ENCODE data around the gene TBC1D2B. TPM values are rescaled to one million over a fixed set of nuclear protein-coding genes. Genes with fewer than 3 reads are reported as not detected.
"Not testable (repeated sequence)": the region's sequence is repeated elsewhere in the genome, so short reads cannot be mapped to it uniquely, and the experiment has no call there.

TBC1D2B gene
- total and polyA plus RNA-seq, 2 experiments from 2014 or later: 24.8 to 38.4 TPM

DNA sequence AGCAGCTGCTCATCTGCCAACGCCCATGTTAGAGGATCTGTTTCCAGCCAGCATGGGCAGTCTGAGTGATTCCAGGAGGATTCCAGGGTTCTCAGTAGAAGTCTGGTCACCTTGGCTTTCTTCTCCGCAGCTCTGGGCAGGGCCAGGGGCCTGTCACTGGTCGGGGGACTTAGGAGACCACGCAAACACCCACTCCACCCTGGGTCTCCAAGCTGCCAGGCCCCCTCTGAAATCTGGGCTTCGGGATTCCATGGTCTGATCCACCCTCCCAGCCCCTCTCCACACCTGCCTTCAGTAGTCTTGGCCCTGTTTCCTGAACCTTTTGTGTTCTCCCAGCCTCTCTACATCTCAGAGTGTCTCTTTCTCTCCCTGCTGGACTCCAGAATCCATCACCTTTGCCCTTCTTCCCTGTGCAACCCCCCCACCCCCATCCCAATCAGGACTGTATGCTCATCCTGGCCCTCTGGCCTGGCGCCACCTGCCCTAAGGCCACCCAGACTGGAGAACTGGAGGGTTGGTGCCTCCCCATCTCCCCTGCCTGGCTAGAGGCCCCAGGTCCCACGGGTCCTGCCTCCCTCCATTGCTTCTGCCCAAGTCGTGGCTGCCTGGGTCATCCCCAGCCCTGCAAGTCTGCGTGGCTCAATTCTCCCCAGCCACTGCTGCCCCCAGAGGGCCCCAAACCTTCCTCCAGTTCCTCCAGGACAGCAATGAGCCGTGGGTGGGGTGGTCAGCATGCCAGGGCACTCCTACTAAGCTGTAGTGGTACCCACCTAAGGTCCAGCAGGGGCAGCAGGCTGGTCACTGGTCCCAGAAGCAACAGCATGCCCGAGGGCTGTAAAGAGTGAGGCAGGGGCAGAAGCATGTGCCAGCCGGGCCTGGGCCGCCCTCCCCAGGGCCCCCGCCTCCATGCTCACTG lies 102.8 kb downstream of the TBC1D2B start:
- WGBS (ENCODE audit: low lambda C conversion rate, missing lambda C conversion rate): 75% methylated on average over 11 of the region's 14 CpGs
- Histone ChIP-seq H3K27me3 (no peaks in the 10 kb centered on the region), H3K4me3 (no peak overlapping the region), H3K9me3 (ENCODE audit: low read depth) (no peaks in the 10 kb centered on the region), H3K36me3 (replicated peaks; ENCODE audit: insufficient read depth, low read depth) (no peaks in the 10 kb centered on the region), H3K4me2 (no peak overlapping the region), H3K4me1 (ENCODE audit: insufficient read depth) (no peaks in the 10 kb centered on the region), H2AFZ (no peak overlapping the region), H4K20me1 (ENCODE audit: insufficient read depth, poor library complexity, severe bottlenecking) (no peaks in the 10 kb centered on the region), H3K27ac (no peak overlapping the region), H3K79me2 (no peaks in the 10 kb centered on the region), H3K9me2 (replicated peaks; ENCODE audit: insufficient read depth) (no peaks in the 10 kb centered on the region)
- no peak for DNase-seq (ENCODE audit: low spot score)
- TF ChIP-seq, protein P1, sequence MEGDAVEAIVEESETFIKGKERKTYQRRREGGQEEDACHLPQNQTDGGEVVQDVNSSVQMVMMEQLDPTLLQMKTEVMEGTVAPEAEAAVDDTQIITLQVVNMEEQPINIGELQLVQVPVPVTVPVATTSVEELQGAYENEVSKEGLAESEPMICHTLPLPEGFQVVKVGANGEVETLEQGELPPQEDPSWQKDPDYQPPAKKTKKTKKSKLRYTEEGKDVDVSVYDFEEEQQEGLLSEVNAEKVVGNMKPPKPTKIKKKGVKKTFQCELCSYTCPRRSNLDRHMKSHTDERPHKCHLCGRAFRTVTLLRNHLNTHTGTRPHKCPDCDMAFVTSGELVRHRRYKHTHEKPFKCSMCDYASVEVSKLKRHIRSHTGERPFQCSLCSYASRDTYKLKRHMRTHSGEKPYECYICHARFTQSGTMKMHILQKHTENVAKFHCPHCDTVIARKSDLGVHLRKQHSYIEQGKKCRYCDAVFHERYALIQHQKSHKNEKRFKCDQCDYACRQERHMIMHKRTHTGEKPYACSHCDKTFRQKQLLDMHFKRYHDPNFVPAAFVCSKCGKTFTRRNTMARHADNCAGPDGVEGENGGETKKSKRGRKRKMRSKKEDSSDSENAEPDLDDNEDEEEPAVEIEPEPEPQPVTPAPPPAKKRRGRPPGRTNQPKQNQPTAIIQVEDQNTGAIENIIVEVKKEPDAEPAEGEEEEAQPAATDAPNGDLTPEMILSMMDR (IDR thresholded peaks at IDR 0.05; ENCODE audit: poor library complexity): no peak
- TF ChIP-seq EZH2phosphoT487 (IDR thresholded peaks at IDR 0.05; ENCODE audit: low read depth, severe bottlenecking, unreplicated experiment) (no peak), EZH2 (IDR thresholded peaks at IDR 0.05; ENCODE audit: borderline replicate concordance) (no peak)

DNA sequence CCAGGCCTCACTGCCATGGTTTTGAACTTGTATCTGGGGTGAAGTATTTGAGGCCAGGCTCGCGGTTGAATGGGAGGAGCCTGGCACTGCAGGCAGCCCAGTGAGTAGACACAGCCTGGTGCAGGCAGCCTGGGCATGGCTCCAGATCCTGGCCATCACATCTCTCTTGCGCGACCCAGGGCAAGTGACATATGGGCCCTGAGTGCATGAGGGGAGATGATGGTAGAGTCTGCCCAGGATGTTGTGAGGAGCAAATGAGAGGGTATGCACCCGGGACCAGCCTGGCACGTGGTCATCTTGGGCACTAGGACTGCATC lies 103.5 kb downstream of the TBC1D2B start:
- no peak overlapping the region for H3K4me2 ChIP-seq
- no peaks in the 10 kb centered on the region for H3K9me2 ChIP-seq (replicated peaks; ENCODE audit: insufficient read depth)
- H3K27ac ChIP-seq: no peak overlapping the region
- no peaks in the 10 kb centered on the region for H3K9me3 ChIP-seq (ENCODE audit: low read depth)
- no peak overlapping the region for H2AFZ ChIP-seq
- no peak overlapping the region for H3K4me3 ChIP-seq
- H4K20me1 ChIP-seq (ENCODE audit: insufficient read depth, poor library complexity, severe bottlenecking): no peaks in the 10 kb centered on the region
- no peaks in the 10 kb centered on the region for H3K4me1 ChIP-seq (ENCODE audit: insufficient read depth)
- no peaks in the 10 kb centered on the region for H3K79me2 ChIP-seq
- WGBS (ENCODE audit: low lambda C conversion rate, missing lambda C conversion rate): 85% methylated on average over 6 of the region's 6 CpGs
- H3K36me3 ChIP-seq (replicated peaks; ENCODE audit: insufficient read depth, low read depth): no peaks in the 10 kb centered on the region
- no peaks in the 10 kb centered on the region for H3K27me3 ChIP-seq
- TF ChIP-seq EZH2 (IDR thresholded peaks at IDR 0.05; ENCODE audit: borderline replicate concordance) (no peak), EZH2phosphoT487 (IDR thresholded peaks at IDR 0.05; ENCODE audit: low read depth, severe bottlenecking, unreplicated experiment) (no peak)
- TF ChIP-seq, protein P1 (IDR thresholded peaks at IDR 0.05; ENCODE audit: poor library complexity): no peak
- DNase-seq (ENCODE audit: low spot score): no peak

DNA sequence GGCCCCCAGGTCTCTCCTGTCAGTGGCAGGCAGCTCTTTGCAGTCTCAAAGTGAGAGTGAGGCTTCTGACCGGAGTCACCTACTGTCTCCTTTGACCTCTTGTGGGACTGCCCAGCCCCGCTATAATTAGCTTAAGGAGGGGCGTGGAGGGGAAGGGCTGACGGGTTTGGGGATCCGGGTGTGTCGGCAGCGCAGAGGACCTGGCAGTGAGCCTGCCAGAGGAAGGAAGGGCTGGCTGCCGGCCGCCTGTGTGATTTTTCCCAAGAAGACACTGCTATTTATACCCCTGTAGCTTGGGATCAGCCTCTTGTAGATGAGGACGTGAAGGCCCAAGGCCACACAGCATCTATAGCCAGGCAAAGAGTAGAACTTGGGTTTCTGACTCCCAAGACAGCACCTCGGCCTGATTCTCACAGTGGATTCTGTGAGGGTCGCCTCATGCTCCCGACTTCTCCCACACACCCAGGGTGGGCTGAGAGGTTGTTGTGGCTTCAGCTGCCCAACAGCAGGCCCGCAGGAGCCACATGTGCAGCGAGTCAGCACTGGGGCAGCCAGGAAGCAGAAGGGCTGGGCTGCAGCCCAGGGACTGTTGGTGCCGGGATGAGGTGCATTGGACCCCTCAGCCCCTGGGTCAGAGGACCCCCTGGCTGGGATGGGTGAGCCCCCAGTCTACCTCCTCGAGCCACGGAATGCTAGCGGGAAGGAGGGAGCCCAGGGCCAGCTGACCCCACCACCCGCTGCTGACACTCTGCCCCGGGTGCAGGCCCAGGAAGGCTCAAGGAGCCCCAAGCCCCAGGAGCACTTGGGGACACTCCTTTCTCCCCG lies 104.0 kb downstream of the TBC1D2B start:
- H3K4me1 ChIP-seq (ENCODE audit: insufficient read depth); H3K36me3 ChIP-seq (replicated peaks; ENCODE audit: insufficient read depth, low read depth); H3K79me2 ChIP-seq; H3K4me2 ChIP-seq; H3K9me3 ChIP-seq (ENCODE audit: low read depth); H3K9me2 ChIP-seq (replicated peaks; ENCODE audit: insufficient read depth); DNase-seq (ENCODE audit: low spot score); H3K27me3 ChIP-seq; H2AFZ ChIP-seq; H4K20me1 ChIP-seq (ENCODE audit: insufficient read depth, poor library complexity, severe bottlenecking); H3K4me3 ChIP-seq; H3K27ac ChIP-seq: not testable (repeated sequence)
- 90% methylated on average over 7 of the region's 22 CpGs for WGBS (ENCODE audit: low lambda C conversion rate, missing lambda C conversion rate)

DNA sequence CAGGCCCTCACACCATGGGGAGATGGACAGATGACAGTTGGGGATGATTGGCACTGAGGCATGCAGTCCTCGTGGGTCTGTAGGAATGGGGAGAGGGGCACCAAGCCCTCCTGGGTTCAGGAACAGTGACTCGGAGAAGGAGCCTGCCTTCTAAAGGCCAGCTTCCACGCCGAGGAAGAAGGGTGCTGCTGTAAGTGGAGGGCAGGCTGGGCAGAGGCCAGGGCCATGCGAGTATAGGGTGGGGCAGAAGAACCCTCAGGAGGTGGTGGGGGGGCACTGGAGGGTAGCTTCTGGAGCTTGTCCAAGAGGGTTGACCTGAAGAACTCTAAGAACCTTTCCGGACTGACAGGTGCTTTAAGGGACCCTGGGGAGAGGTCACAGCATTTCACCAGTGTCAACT lies 104.8 kb downstream of the TBC1D2B start:
- not testable (repeated sequence) for H2AFZ ChIP-seq; H3K36me3 ChIP-seq (replicated peaks; ENCODE audit: insufficient read depth, low read depth); DNase-seq (ENCODE audit: low spot score); H3K9me2 ChIP-seq (replicated peaks; ENCODE audit: insufficient read depth); H3K4me1 ChIP-seq (ENCODE audit: insufficient read depth); H3K9me3 ChIP-seq (ENCODE audit: low read depth); H3K4me2 ChIP-seq; H3K79me2 ChIP-seq; H3K4me3 ChIP-seq; H4K20me1 ChIP-seq (ENCODE audit: insufficient read depth, poor library complexity, severe bottlenecking); H3K27ac ChIP-seq; H3K27me3 ChIP-seq
- 86% methylated on average over 4 of the region's 6 CpGs for WGBS (ENCODE audit: low lambda C conversion rate, missing lambda C conversion rate)

DNA sequence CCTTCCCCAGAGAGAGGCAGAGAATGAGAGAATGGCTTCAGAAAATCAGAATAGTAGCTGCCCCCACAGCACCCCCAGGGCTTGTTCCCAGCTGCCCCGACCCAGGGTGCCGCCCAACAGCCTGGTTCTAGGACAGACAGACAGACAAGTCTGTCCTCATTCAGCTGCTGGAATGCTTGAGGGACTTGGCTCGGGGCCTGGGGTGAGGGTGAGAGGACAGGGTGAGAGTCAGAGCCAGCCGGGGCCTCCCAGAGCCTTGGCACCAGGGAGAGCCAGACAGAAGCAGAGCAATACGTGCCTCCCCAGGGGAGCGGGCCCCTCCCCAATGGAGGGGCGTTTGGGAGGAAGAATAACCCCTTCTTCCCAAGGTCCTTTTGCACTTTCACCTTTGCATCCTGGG lies 105.6 kb downstream of the TBC1D2B start:
- H3K4me1 ChIP-seq (ENCODE audit: insufficient read depth); H2AFZ ChIP-seq; DNase-seq (ENCODE audit: low spot score); H3K79me2 ChIP-seq; H3K4me2 ChIP-seq; H3K9me3 ChIP-seq (ENCODE audit: low read depth); H3K27ac ChIP-seq; H3K36me3 ChIP-seq (replicated peaks; ENCODE audit: insufficient read depth, low read depth); H3K4me3 ChIP-seq; H3K9me2 ChIP-seq (replicated peaks; ENCODE audit: insufficient read depth); H4K20me1 ChIP-seq (ENCODE audit: insufficient read depth, poor library complexity, severe bottlenecking); H3K27me3 ChIP-seq: not testable (repeated sequence)
- 85% methylated on average over 7 of the region's 7 CpGs for WGBS (ENCODE audit: low lambda C conversion rate, missing lambda C conversion rate)

DNA sequence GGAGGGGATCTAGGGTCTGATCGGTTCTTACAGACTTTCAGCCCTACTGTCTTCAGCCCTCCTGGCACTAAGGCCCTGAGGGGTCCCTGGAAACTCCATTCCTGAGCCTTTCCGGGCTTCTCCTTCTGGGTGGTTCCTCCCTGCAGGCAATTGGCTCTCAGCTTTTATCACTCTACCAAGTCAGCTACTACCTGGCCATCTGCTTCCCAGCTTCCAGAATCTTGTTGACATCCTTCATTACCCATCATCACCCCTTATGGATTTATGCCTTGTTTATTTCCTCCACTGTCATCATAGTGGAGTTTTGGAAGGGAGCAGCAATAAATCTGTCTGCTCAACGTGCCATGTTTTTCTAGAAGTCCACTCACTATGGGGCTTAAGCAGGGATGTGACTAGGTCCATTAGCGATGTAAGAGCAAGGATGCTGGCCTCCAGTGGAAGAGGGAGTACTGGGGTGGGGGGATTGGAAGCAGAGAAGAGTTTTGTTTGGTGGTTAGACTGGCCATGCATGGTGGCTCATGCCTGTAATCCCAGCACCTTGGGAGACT lies 106.6 kb downstream of the TBC1D2B start:
- H3K27ac ChIP-seq; H3K4me3 ChIP-seq; H3K4me1 ChIP-seq (ENCODE audit: insufficient read depth); H3K4me2 ChIP-seq; H3K9me3 ChIP-seq (ENCODE audit: low read depth); H4K20me1 ChIP-seq (ENCODE audit: insufficient read depth, poor library complexity, severe bottlenecking); DNase-seq (ENCODE audit: low spot score); H3K9me2 ChIP-seq (replicated peaks; ENCODE audit: insufficient read depth); H3K36me3 ChIP-seq (replicated peaks; ENCODE audit: insufficient read depth, low read depth); H2AFZ ChIP-seq; H3K79me2 ChIP-seq; H3K27me3 ChIP-seq: not testable (repeated sequence)
- 96% methylated on average over 3 of the region's 4 CpGs for WGBS (ENCODE audit: low lambda C conversion rate, missing lambda C conversion rate)
